ENCODE measurements around the gene RB1. TPM values are rescaled to one million over a fixed set of nuclear protein-coding genes. Genes with fewer than 3 reads are reported as not detected.

RB1 gene
- total and polyA plus RNA-seq, 7 experiments from 2014 or later: 12.1 to 37.1 (median 18.5) TPM

GRCh38 chr13:48402325-48402932 is 98.9 kb downstream of the RB1 start:
- intact Hi-C loops (cut with micrococcal nuclease): loop anchor here (2.0 to 5.0 kb wide), 3 partner anchors 65 to 276 kb away; partner anchors contain the start of gene ITM2B (in 1 of the 2)
- no peaks in the 10 kb centered on the region for H3K9me3 ChIP-seq (ENCODE audit: control insufficient read depth in 2 of 3, low read length in 3 of 3)
- Mint-ChIP-seq H3K4me1 (peaks cover 33 to 88% (median 78%) of the 10 kb centered on the region in 7 donors), H3K27me3 (no peaks in the 10 kb centered on the region), H3K36me3 (peaks cover 0 to 7% (median 0%) of the 10 kb centered on the region in 5 donors), H3K27ac (peak overlapping the region in 8 of 9 donors; percentile 23 to 90 (median 62)), H3K4me3 (peak overlapping the region in 9 of 10 donors; percentile 10 to 72 (median 36)), H3K9me3 (no peaks in the 10 kb centered on the region)
- DNase-seq (no peak), ATAC-seq (no peak)
- CTCF ChIA-PET: interaction anchor here (0.6 to 3.9 kb wide), 8 partner anchors 19 to 232 kb away, joined by 3 to 66 read pairs (median 4); no protein-coding TSS in a partner anchor
- peaks cover 44 to 46% of the 10 kb centered on the region in 2 donors for H3K4me1 ChIP-seq (ENCODE audit: control insufficient read depth in 2 of 2, insufficient read depth in 2 of 2, low read length in 2 of 2)
- POLR2A ChIA-PET: interaction anchor here (0.7 to 2.7 kb wide), 8 partner anchors 10 to 212 kb away, joined by 3 to 24 read pairs (median 6); partner anchors contain the start of genes LPAR6 and RCBTB2
- no peak overlapping the region for H3K4me3 ChIP-seq (ENCODE audit: low read length)
- H3K36me3 ChIP-seq (ENCODE audit: control insufficient read depth in 2 of 3, insufficient read depth in 3 of 3, low read length in 3 of 3): no peaks in the 10 kb centered on the region
- H3K27me3 ChIP-seq (ENCODE audit: control insufficient read depth in 2 of 2, insufficient read depth in 2 of 2, low read length in 2 of 2): no peaks in the 10 kb centered on the region
- H3K27ac ChIP-seq (ENCODE audit: low read depth, low read length): peak overlapping the region; percentile 68

- Mint-ChIP-seq H3K27me3 (no peaks in the 10 kb centered on the region), H3K4me3 (peak overlapping the region; percentile 51 to 81 (median 70)), H3K27ac (peak overlapping the region; percentile 44 to 92 (median 80)), H3K4me1 (peaks cover 33 to 89% (median 83%) of the 10 kb centered on the region in 7 donors), H3K36me3 (peaks cover 0 to 7% (median 0%) of the 10 kb centered on the region in 5 donors), H3K9me3 (no peaks in the 10 kb centered on the region)
- ChIA-PET POLR2A (interaction anchor here (0.7 to 2.7 kb wide), 9 partner anchors 9 to 213 kb away, joined by 3 to 24 read pairs (median 7); partner anchors contain the start of genes LPAR6 and RCBTB2), CTCF (interaction anchor here (0.6 to 3.9 kb wide), 7 partner anchors 18 to 233 kb away, joined by 3 to 66 read pairs (median 4); no protein-coding TSS in a partner anchor)
- Histone ChIP-seq H3K27me3 (ENCODE audit: control insufficient read depth in 2 of 2, insufficient read depth in 2 of 2, low read length in 2 of 2) (no peaks in the 10 kb centered on the region), H3K9me3 (ENCODE audit: control insufficient read depth in 2 of 3, low read length in 3 of 3) (no peaks in the 10 kb centered on the region), H3K27ac (ENCODE audit: low read depth, low read length) (peak overlapping the region; percentile 68), H3K4me1 (ENCODE audit: control insufficient read depth in 2 of 2, insufficient read depth in 2 of 2, low read length in 2 of 2) (peaks cover 44 to 46% of the 10 kb centered on the region in 2 donors), H3K4me3 (ENCODE audit: low read length) (peak overlapping the region; percentile 0), H3K36me3 (ENCODE audit: control insufficient read depth in 2 of 3, insufficient read depth in 3 of 3, low read length in 3 of 3) (no peaks in the 10 kb centered on the region)
- intact Hi-C loops (cut with micrococcal nuclease): loop anchor here (1.0 to 5.0 kb wide), 4 partner anchors 8 to 276 kb away; partner anchors contain the start of gene ITM2B (in 1 of the 2)
- DNase-seq (peak in 3 of 9 donors; percentile 17 to 43 (median 21)), ATAC-seq (peak; percentile 77)
These were observed 99.6 kb downstream of the RB1 start for GRCh38 chr13:48403151-48403631.

GRCh38 chr13:48403913-48404312 is 100.4 kb downstream of the RB1 start:
- Histone ChIP-seq H3K27ac (ENCODE audit: low read depth, low read length) (peak overlapping the region; percentile 68), H3K4me1 (ENCODE audit: control insufficient read depth in 2 of 2, insufficient read depth in 2 of 2, low read length in 2 of 2) (peaks cover 46 to 47% of the 10 kb centered on the region in 2 donors), H3K4me3 (ENCODE audit: low read length) (no peak overlapping the region), H3K9me3 (ENCODE audit: control insufficient read depth in 2 of 3, low read length in 3 of 3) (no peaks in the 10 kb centered on the region), H3K36me3 (ENCODE audit: control insufficient read depth in 2 of 3, insufficient read depth in 3 of 3, low read length in 3 of 3) (no peaks in the 10 kb centered on the region), H3K27me3 (ENCODE audit: control insufficient read depth in 2 of 2, insufficient read depth in 2 of 2, low read length in 2 of 2) (no peaks in the 10 kb centered on the region)
- POLR2A ChIA-PET: interaction anchor here (0.6 to 1.9 kb wide), 2 partner anchors 128 to 174 kb away, joined by 3 to 7 read pairs; partner anchors contain the start of gene RCBTB2
- DNase-seq (no peak), ATAC-seq (peak; percentile 6)
- Mint-ChIP-seq H3K27me3 (no peaks in the 10 kb centered on the region), H3K9me3 (no peaks in the 10 kb centered on the region), H3K36me3 (peaks cover 0 to 9% (median 0%) of the 10 kb centered on the region in 5 donors), H3K4me3 (peak overlapping the region in 6 of 10 donors; percentile 16 to 78 (median 58)), H3K27ac (peak overlapping the region in 8 of 9 donors; percentile 60 to 92 (median 80)), H3K4me1 (peaks cover 38 to 90% (median 86%) of the 10 kb centered on the region in 7 donors)
- intact Hi-C loops (cut with micrococcal nuclease): loop anchor here (1.0 to 5.0 kb wide), 4 partner anchors 7 to 277 kb away; partner anchors contain the start of gene ITM2B (in 1 of the 2)
- CTCF ChIA-PET: interaction anchor here (0.6 to 3.9 kb wide), 3 partner anchors 91 to 176 kb away, joined by 4 to 66 read pairs (median 5); no protein-coding TSS in a partner anchor

GRCh38 chr13:48404952-48405351 is 101.4 kb downstream of the RB1 start:
- Histone ChIP-seq H3K27me3 (ENCODE audit: control insufficient read depth in 2 of 2, insufficient read depth in 2 of 2, low read length in 2 of 2) (no peaks in the 10 kb centered on the region), H3K27ac (ENCODE audit: low read depth, low read length) (no peak overlapping the region), H3K4me3 (ENCODE audit: low read length) (no peak overlapping the region), H3K36me3 (ENCODE audit: control insufficient read depth in 2 of 3, insufficient read depth in 3 of 3, low read length in 3 of 3) (no peaks in the 10 kb centered on the region), H3K4me1 (ENCODE audit: control insufficient read depth in 2 of 2, insufficient read depth in 2 of 2, low read length in 2 of 2) (peaks cover 44 to 53% of the 10 kb centered on the region in 2 donors), H3K9me3 (ENCODE audit: control insufficient read depth in 2 of 3, low read length in 3 of 3) (no peaks in the 10 kb centered on the region)
- ChIA-PET CTCF (interaction anchor here (0.6 kb wide), 1 partner anchor 142 kb away, joined by 4 read pairs; no protein-coding TSS in a partner anchor), POLR2A (interaction anchor here (1.9 kb wide), 1 partner anchor 127 kb away, joined by 7 read pairs; the partner anchor contains the start of gene RCBTB2)
- H3K4me3 Mint-ChIP-seq: peak overlapping the region in 2 of 10 donors; percentile 8 to 72
- no peaks in the 10 kb centered on the region for H3K27me3 Mint-ChIP-seq
- H3K9me3 Mint-ChIP-seq: no peaks in the 10 kb centered on the region
- DNase-seq: no peak
- intact Hi-C loops (cut with micrococcal nuclease): loop anchor here in 1 of 2 donors (5.0 kb wide), 2 partner anchors 68 to 173 kb away; partner anchors contain the start of gene ITM2B
- peak overlapping the region in 5 of 9 donors; percentile 29 to 92 (median 84) for H3K27ac Mint-ChIP-seq
- H3K36me3 Mint-ChIP-seq: peaks cover 0 to 11% (median 0%) of the 10 kb centered on the region in 5 donors
- no peak for ATAC-seq
- H3K4me1 Mint-ChIP-seq: peaks cover 43 to 93% (median 86%) of the 10 kb centered on the region in 7 donors

- intact Hi-C loops (cut with micrococcal nuclease): no loop called here
- ATAC-seq (peak; percentile 42), DNase-seq (no peak)
- H3K9me3 ChIP-seq (ENCODE audit: control insufficient read depth in 2 of 3, low read length in 3 of 3): no peaks in the 10 kb centered on the region
- Mint-ChIP-seq H3K27me3 (no peaks in the 10 kb centered on the region), H3K36me3 (peaks cover 0 to 16% (median 0%) of the 10 kb centered on the region in 5 donors), H3K4me1 (peaks cover 44 to 92% (median 84%) of the 10 kb centered on the region in 7 donors), H3K9me3 (no peaks in the 10 kb centered on the region), H3K4me3 (peak overlapping the region in 4 of 10 donors; percentile 4 to 72 (median 26)), H3K27ac (peak overlapping the region in 8 of 9 donors; percentile 21 to 90 (median 63))
- no peak overlapping the region for H3K27ac ChIP-seq (ENCODE audit: low read depth, low read length)
- H3K4me1 ChIP-seq (ENCODE audit: control insufficient read depth in 2 of 2, insufficient read depth in 2 of 2, low read length in 2 of 2): peaks cover 35 to 46% of the 10 kb centered on the region in 2 donors
- H3K36me3 ChIP-seq (ENCODE audit: control insufficient read depth in 2 of 3, insufficient read depth in 3 of 3, low read length in 3 of 3): no peaks in the 10 kb centered on the region
- POLR2A ChIA-PET: interaction anchor here (1.6 kb wide), 1 partner anchor 127 kb away, joined by 4 read pairs; the partner anchor contains the start of gene RCBTB2
- CTCF ChIA-PET: no interaction called here
- no peaks in the 10 kb centered on the region for H3K27me3 ChIP-seq (ENCODE audit: control insufficient read depth in 2 of 2, insufficient read depth in 2 of 2, low read length in 2 of 2)
- H3K4me3 ChIP-seq (ENCODE audit: low read length): no peak overlapping the region
These were observed 102.3 kb downstream of the RB1 start for GRCh38 chr13:48405875-48406274.

- H3K4me3 ChIP-seq (ENCODE audit: low read length): peak overlapping the region; percentile 37
- no peaks in the 10 kb centered on the region for H3K9me3 ChIP-seq (ENCODE audit: control insufficient read depth in 2 of 3, low read length in 3 of 3)
- no peaks in the 10 kb centered on the region for H3K27me3 ChIP-seq (ENCODE audit: control insufficient read depth in 2 of 2, insufficient read depth in 2 of 2, low read length in 2 of 2)
- H3K4me1 ChIP-seq (ENCODE audit: control insufficient read depth in 2 of 2, insufficient read depth in 2 of 2, low read length in 2 of 2): peaks cover 25 to 27% of the 10 kb centered on the region in 2 donors
- H3K36me3 ChIP-seq (ENCODE audit: control insufficient read depth in 2 of 3, insufficient read depth in 3 of 3, low read length in 3 of 3): peaks cover 0 to 2% (median 0%) of the 10 kb centered on the region in 3 experiments
- Mint-ChIP-seq H3K27me3 (no peaks in the 10 kb centered on the region), H3K4me3 (peak overlapping the region; percentile 75 to 100 (median 94)), H3K36me3 (peaks cover 0 to 28% (median 0%) of the 10 kb centered on the region in 5 donors), H3K9me3 (no peaks in the 10 kb centered on the region), H3K27ac (peak overlapping the region; percentile 74 to 98 (median 92)), H3K4me1 (peaks cover 33 to 66% (median 59%) of the 10 kb centered on the region in 7 donors)
- CTCF ChIA-PET: no interaction called here
- H3K27ac ChIP-seq (ENCODE audit: low read depth, low read length): peak overlapping the region; percentile 48
- peak; percentile 52 for ATAC-seq
- POLR2A ChIA-PET: no interaction called here
- DNase-seq: peak in 1 of 9 donors; percentile 33
- intact Hi-C loops (cut with micrococcal nuclease): loop anchor here (5.0 kb wide), 5 partner anchors 37 to 1382 kb away; partner anchors contain the start of genes FNDC3A (in 2 of the 2), CYSLTR2 (in 1 of the 2), KPNA3 (in 1 of the 2) and RB1 (in 1 of the 2)
These were observed 106.6 kb downstream of the RB1 start for GRCh38 chr13:48410199-48410598.

Measured in naive thymus-derived CD4-positive, alpha-beta T cell (primary cell).